A673 (cell line): ENCODE results near the gene DVL1. TPM values are rescaled to one million over a fixed set of nuclear protein-coding genes. Genes with fewer than 3 reads are reported as not detected.

ENCODE experiments used
- BruUV-seq: library from RNA; stranded (reverse); fragments of 400-500 nt; replicated peaks from 2 replicates; lab custom pipeline; 2021; lab: Mats Ljungman, UMichigan
- CTCF ChIA-PET: fragments of 300-600 bp; sonication (Branson Sonifier 250); formaldehyde crosslinking; loops from one replicate; lab custom pipeline; 2022; ENCODE audit warnings: antibody characterized with exemption; lab: Charles Lee
- POLR2A ChIA-PET: fragments of 300-600 bp; sonication (Branson Sonifier 250); formaldehyde crosslinking; loops from one replicate; lab custom pipeline; 2022; ENCODE audit warnings: antibody characterized with exemption; ENCODE audit not compliant: low non-redundant PET; lab: Charles Lee
- DNase-seq: peaks from one replicate; pipeline ENCODE4 v3.0.0-alpha.2; 2015; ENCODE audit warnings: low spot score
- H3K27ac ChIP-seq: fragments of 200-600 bp; sonication (generic); 2 replicates; pipeline ENCODE4 v1.5.1; 2016; ENCODE audit warnings: mixed run types, low read depth, mild to moderate bottlenecking, mixed read lengths, antibody characterized with exemption, low read length; ENCODE audit not compliant: poor library complexity, severe bottlenecking
- H3K27me3 ChIP-seq: fragments of 200-600 bp; sonication (generic); replicated peaks from 2 replicates; pipeline ENCODE4 v1.6.1; 2017; ENCODE audit warnings: mixed run types, low read depth, mild to moderate bottlenecking, mixed read lengths, antibody characterized with exemption, low read length; ENCODE audit not compliant: insufficient read depth, poor library complexity
- H3K36me3 ChIP-seq: fragments of 200-600 bp; sonication (generic); 2 replicates; pipeline ENCODE4 v1.6.1; 2016; ENCODE audit warnings: mixed run types, mild to moderate bottlenecking, mixed read lengths, antibody characterized with exemption, low read length; ENCODE audit not compliant: insufficient read depth, poor library complexity, severe bottlenecking
- H3K4me1 ChIP-seq: fragments of 200-600 bp; sonication (generic); 2 replicates; pipeline ENCODE4 v1.6.1; 2017; ENCODE audit warnings: mixed run types, mild to moderate bottlenecking, mixed read lengths, antibody characterized with exemption, low read length; ENCODE audit not compliant: insufficient read depth, poor library complexity, severe bottlenecking
- H3K4me3 ChIP-seq: fragments of 200-600 bp; sonication (generic); 2 replicates; pipeline ENCODE4 v1.5.1; 2016; ENCODE audit warnings: low read depth, mixed run types, mild to moderate bottlenecking, mixed read lengths, low read length; ENCODE audit not compliant: poor library complexity, severe bottlenecking
- H3K9me3 ChIP-seq: fragments of 200-600 bp; sonication (generic); 2 replicates; pipeline ENCODE4 v1.6.1; 2016; ENCODE audit warnings: mixed run types, low read depth, mild to moderate bottlenecking, mixed read lengths, antibody characterized with exemption, low read length; ENCODE audit not compliant: poor library complexity, severe bottlenecking
- CTCF ChIP-seq: fragments of 300-800, 200-600 bp; sonication (generic); conservative IDR thresholded peaks from 2 replicates; pipeline ENCODE4 v1.5.1; 2017; ENCODE audit warnings: low read depth, mild to moderate bottlenecking, antibody characterized with exemption, low read length, moderate library complexity, mixed read lengths
- EZH2 ChIP-seq: fragments of 200-600 bp; sonication (generic); IDR thresholded peaks from 2 replicates; pipeline ENCODE4 v1.6.1; 2017; ENCODE audit warnings: borderline replicate concordance, low read depth, mild to moderate bottlenecking, mixed read lengths, antibody characterized with exemption, low read length; ENCODE audit not compliant: poor library complexity, severe bottlenecking
- intact Hi-C: fragments of 100-400 bp; cut with micrococcal nuclease; formaldehyde crosslinking; loops from one replicate; pipeline ENCODE4 v1.10.0; 2022; ENCODE audit not compliant: unreplicated experiment
- total RNA-seq: library from RNA; stranded (reverse); gene quantifications from 2 replicates; pipeline ENCODE4 v1.2.3, GENCODE V29; 2021

The DVL1 gene
- total RNA-seq, 1 experiment from 2014 or later = 48.0 TPM

- intact Hi-C loops = loop anchor here (10.0 kb wide), 1 partner anchor 259 kb away; the partner anchor contains the start of gene C1orf159
- peak overlapping the region; percentile 98 for H3K4me3 ChIP-seq
- no peak for DNase-seq
- H3K27ac ChIP-seq = peak overlapping the region; percentile 93
- H3K36me3 ChIP-seq = no peaks in the 10 kb centered on the region
- H3K27me3 ChIP-seq = no peaks in the 10 kb centered on the region
- CTCF ChIA-PET = no interaction called here
- TF ChIP-seq EZH2 (no peak), CTCF (no peak)
- H3K4me1 ChIP-seq = peaks cover 10% of the 10 kb centered on the region
- H3K9me3 ChIP-seq = no peaks in the 10 kb centered on the region
- POLR2A ChIA-PET = no interaction called here
- BruUV-seq = TSS peak; percentile 91
These were observed 24.8 kb upstream of the DVL1 start for GRCh38 chr1:1373815-1374588.

GRCh38 chr1:1373051-1373814, 24.0 kb upstream of the DVL1 start:
- ChIA-PET CTCF (interaction anchor here (0.9 kb wide), 1 partner anchor 48 kb away, joined by 9 read pairs; the partner anchor contains the start of gene ANKRD65), POLR2A (no interaction called here)
- no peak for DNase-seq
- intact Hi-C loops = loop anchor here (10.0 kb wide), 1 partner anchor 258 kb away; the partner anchor contains the start of gene C1orf159
- TF ChIP-seq EZH2 = no peak
- no peak for TF ChIP-seq CTCF
- BruUV-seq = no TSS peak
- Histone ChIP-seq H3K27ac (no peak overlapping the region), H3K27me3 (no peaks in the 10 kb centered on the region), H3K4me3 (no peak overlapping the region), H3K36me3 (no peaks in the 10 kb centered on the region), H3K4me1 (peaks cover 10% of the 10 kb centered on the region), H3K9me3 (no peaks in the 10 kb centered on the region)

GRCh38 chr1:1371746-1372711, 22.8 kb upstream of the DVL1 start:
- H3K36me3 ChIP-seq = no peaks in the 10 kb centered on the region
- intact Hi-C loops = loop anchor here (10.0 kb wide), 1 partner anchor 257 kb away; the partner anchor contains the start of gene C1orf159
- peaks cover 10% of the 10 kb centered on the region for H3K4me1 ChIP-seq
- H3K27ac ChIP-seq = no peak overlapping the region
- no peaks in the 10 kb centered on the region for H3K27me3 ChIP-seq
- no peak overlapping the region for H3K4me3 ChIP-seq
- ChIA-PET POLR2A (no interaction called here), CTCF (interaction anchor here (0.6 to 1.3 kb wide), 4 partner anchors 49 to 468 kb away, joined by 3 to 9 read pairs (median 4); partner anchors contain the start of gene ANKRD65)
- H3K9me3 ChIP-seq = no peaks in the 10 kb centered on the region
- peak; percentile 63 for DNase-seq
- BruUV-seq = no TSS peak
- TF ChIP-seq EZH2 = no peak
- TF ChIP-seq CTCF = peak; percentile 96
